ENCODE measurements around the gene AIPL1.

The AIPL1 gene

DNA sequence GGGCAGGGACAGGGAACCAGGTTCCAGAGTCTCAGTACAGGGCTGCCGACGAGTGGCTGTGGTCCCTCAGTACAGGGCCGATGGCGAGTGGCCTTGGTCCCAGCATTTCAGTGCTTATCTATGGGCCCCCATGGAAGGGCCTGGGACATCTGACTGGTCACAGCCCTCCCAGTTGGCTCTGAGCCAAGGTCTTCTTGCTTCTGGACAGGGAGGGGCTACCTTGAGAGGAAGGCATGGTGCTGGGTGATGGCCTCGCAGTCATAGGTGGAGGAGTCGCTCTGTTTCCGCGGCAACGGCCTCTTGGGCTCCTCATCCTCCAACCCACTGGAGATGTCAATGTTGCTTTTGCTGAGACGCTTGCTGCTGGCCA, 41.9 kb upstream of the AIPL1 start:
- no peak for DNase-seq (ENCODE audit: low spot score)
- TF ChIP-seq CTCF (IDR thresholded peaks at IDR 0.05; ENCODE audit: extremely low read depth, missing control alignments), result no peak

GRCh38 chr17:6476076-6476809, 41.3 kb upstream of the AIPL1 start:
- DNase-seq (ENCODE audit: low spot score), result no peak
- no peak for TF ChIP-seq CTCF (IDR thresholded peaks at IDR 0.05; ENCODE audit: extremely low read depth, missing control alignments)

- no peak for TF ChIP-seq CTCF (IDR thresholded peaks at IDR 0.05; ENCODE audit: extremely low read depth, missing control alignments)
- DNase-seq (ENCODE audit: low spot score), result no peak
Observed at GRCh38 chr17:6475411-6475810, 40.5 kb upstream of the AIPL1 start.

DNA sequence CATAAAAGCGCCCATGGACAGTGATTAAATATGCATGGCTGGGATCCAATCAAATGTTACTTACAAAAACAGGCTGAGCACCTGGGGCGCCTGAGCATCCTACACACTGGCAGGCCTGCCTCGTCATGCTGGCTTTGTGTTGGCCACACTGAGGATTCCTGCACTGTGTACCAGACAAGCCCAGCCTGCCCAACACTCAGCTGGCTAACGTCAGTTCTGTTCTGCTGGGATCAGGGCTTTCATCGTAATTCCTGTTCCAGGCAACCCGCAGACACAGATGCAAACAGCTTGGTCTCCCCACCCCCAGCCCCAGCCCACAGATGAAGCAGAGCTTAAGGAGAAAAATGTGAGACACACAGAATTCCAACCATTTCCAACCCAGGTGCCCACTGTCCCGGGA, 40.0 kb upstream of the AIPL1 start:
- no peak for DNase-seq (ENCODE audit: low spot score)
- TF ChIP-seq CTCF (IDR thresholded peaks at IDR 0.05; ENCODE audit: extremely low read depth, missing control alignments), result no peak

- no peak for DNase-seq (ENCODE audit: low spot score)
- no peak for TF ChIP-seq CTCF (IDR thresholded peaks at IDR 0.05; ENCODE audit: extremely low read depth, missing control alignments)
Observed at GRCh38 chr17:6474376-6474775, 39.5 kb upstream of the AIPL1 start.

DNA sequence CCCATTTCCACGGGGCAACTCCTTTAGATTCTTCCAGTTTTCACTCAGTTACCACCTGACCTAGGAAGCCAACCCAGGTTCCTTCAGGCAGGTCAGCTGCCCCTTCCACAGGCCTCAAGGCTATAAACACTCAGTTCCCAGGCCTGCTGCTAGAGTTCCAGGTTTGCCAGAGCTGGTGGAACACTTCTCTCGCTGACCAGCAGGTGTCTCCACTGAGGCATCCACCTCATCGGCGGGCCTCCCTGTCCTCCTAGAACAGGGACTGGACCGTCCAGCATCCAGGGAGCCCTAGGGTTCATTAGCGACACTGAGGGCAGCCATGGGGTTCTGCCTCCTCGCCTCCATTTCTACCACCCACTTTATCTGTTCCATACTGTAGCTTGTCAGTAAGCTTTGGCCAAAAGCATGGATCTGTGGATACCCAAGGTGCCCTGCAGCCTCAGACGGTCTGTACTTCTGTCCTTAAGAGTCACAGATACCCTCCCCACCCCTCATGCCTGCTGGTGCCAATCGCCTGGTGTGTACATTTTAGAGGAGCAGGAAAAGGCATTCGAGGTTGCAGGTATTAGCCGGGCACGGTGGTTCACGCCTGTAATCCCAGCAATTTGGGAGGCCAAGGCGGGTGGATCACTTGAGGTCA, 38.3 kb upstream of the AIPL1 start:
- TF ChIP-seq CTCF (IDR thresholded peaks at IDR 0.05; ENCODE audit: extremely low read depth, missing control alignments), result peak; percentile 68
- peak; percentile 91 for DNase-seq (ENCODE audit: low spot score)

DNA sequence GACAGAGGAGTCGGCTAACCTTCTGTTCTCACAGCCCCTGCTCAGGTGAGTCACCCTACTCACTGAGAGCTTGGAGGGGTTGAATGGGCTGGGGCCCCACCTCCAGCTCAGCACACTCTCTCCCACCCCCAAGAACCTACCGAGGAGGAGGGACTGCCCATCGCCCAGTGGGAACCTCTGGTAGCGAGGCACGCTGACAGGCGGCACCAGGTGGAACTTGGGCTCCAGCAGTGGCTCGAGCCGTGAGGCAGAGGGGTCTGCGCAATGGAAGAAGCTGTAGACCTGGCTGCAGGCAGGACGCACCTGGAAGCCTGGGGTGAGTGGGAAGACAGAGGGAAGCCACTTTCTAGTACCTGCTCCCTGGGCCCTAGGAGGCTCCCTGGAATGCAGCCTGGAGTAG, 37.6 kb upstream of the AIPL1 start:
- no peak for DNase-seq (ENCODE audit: low spot score)
- TF ChIP-seq CTCF (IDR thresholded peaks at IDR 0.05; ENCODE audit: extremely low read depth, missing control alignments), result no peak
